Liver (tissue), 3 donors: ENCODE data around the gene MMS19.

Experiments
- CTCF ChIP-seq: fragments of 150-350 bp; IDR thresholded peaks from 2 replicates; pipeline ENCODE4 v1.5.1; 2017; ENCODE audit warnings: improper control_type of control experiment, low read depth, low read length; ENCODE audit not compliant: missing input control
- MAX ChIP-seq: IDR thresholded peaks from 2 replicates; pipeline ENCODE4 v1.6.1; 2016; ENCODE audit warnings: antibody characterized with exemption
- REST ChIP-seq: IDR thresholded peaks from 2 replicates; pipeline ENCODE4 v1.6.1; 2016; ENCODE audit warnings: antibody characterized with exemption, mild to moderate bottlenecking
- TAF1 ChIP-seq: conservative IDR thresholded peaks from 2 replicates; pipeline ENCODE4 v1.6.1; 2016; ENCODE audit warnings: antibody characterized with exemption, mild to moderate bottlenecking
- YY1 ChIP-seq: IDR thresholded peaks from 2 replicates; pipeline ENCODE4 v1.6.1; 2016; ENCODE audit warnings: antibody characterized with exemption, mild to moderate bottlenecking
- donor health status: healthy.
- donor health status: healthy.

GRCh38 chr10:97479939-97480338 lies 18.3 kb downstream of the MMS19 start:
- TF ChIP-seq TAF1 (no peak), CTCF (no peak), YY1 (no peak), REST (no peak), MAX (no peak)
